Nephron (organoid): ENCODE results near the gene GNAS-AS1.

Experiments
- H3K27ac Mint-ChIP-seq, 3 experiments: 2 replicates each; pipeline ENCODE4 v1.8.0; 2020; ENCODE audit warnings: mixed read lengths in 3 of 3, mild to moderate bottlenecking in 2 of 3, moderate library complexity in 1 of 3
- H3K27me3 Mint-ChIP-seq: 2 replicates; pipeline ENCODE4 v1.8.0; 2021; ENCODE audit warnings: low read depth, mild to moderate bottlenecking, moderate library complexity, mixed read lengths
- H3K36me3 Mint-ChIP-seq: 2 replicates; pipeline ENCODE4 v1.8.0; 2020; ENCODE audit warnings: low read depth, mixed read lengths
- H3K4me1 Mint-ChIP-seq: 2 replicates; pipeline ENCODE4 v1.8.0; 2020; ENCODE audit warnings: mixed read lengths
- H3K4me3 Mint-ChIP-seq, 3 experiments: 2 replicates each; pipeline ENCODE4 v1.8.0; 2020; ENCODE audit warnings: mild to moderate bottlenecking in 3 of 3, mixed read lengths in 3 of 3, moderate library complexity in 2 of 3
- H3K9me3 Mint-ChIP-seq: 2 replicates; pipeline ENCODE4 v1.8.0; 2020; ENCODE audit warnings: mixed read lengths
- CTCF ChIP-seq, 3 experiments: fragments of 200-600 bp; sonication (generic); IDR thresholded peaks; one replicate each; pipeline ENCODE4 v1.5.0; 2021; ENCODE audit warnings: antibody characterized with exemption in 3 of 3; ENCODE audit not compliant: unreplicated experiment in 3 of 3

The GNAS-AS1 gene

GRCh38 chr20:58889334-58889760, 38.6 kb upstream of the GNAS-AS1 start:
- no peak for TF ChIP-seq CTCF (IDR thresholded peaks at IDR 0.05; ENCODE audit: unreplicated experiment in 3 of 3)
- Mint-ChIP-seq H3K4me1 (peaks cover 33% of the 10 kb centered on the region), H3K9me3 (no peaks in the 10 kb centered on the region), H3K36me3 (peaks cover 3% of the 10 kb centered on the region), H3K4me3 (peak overlapping the region; percentile 88 to 95 (median 92)), H3K27me3 (no peaks in the 10 kb centered on the region), H3K27ac (peak overlapping the region; percentile 84 to 97 (median 92))

- Mint-ChIP-seq H3K36me3 (peaks cover 3% of the 10 kb centered on the region), H3K4me3 (peak overlapping the region; percentile 83 to 90 (median 88)), H3K4me1 (peaks cover 28% of the 10 kb centered on the region), H3K27me3 (no peaks in the 10 kb centered on the region), H3K27ac (peak overlapping the region; percentile 83 to 97 (median 86)), H3K9me3 (no peaks in the 10 kb centered on the region)
- no peak for TF ChIP-seq CTCF (IDR thresholded peaks at IDR 0.05; ENCODE audit: unreplicated experiment in 3 of 3)
Observed at GRCh38 chr20:58888521-58889333, 38.0 kb upstream of the GNAS-AS1 start.

GRCh38 chr20:58888103-58888502, 37.4 kb upstream of the GNAS-AS1 start:
- TF ChIP-seq CTCF (IDR thresholded peaks at IDR 0.05; ENCODE audit: unreplicated experiment in 3 of 3), result no peak
- H3K27ac Mint-ChIP-seq, result peak overlapping the region; percentile 82 to 86 (median 83)
- peak overlapping the region; percentile 83 to 90 (median 88) for H3K4me3 Mint-ChIP-seq
- H3K9me3 Mint-ChIP-seq, result no peaks in the 10 kb centered on the region
- no peaks in the 10 kb centered on the region for H3K27me3 Mint-ChIP-seq
- H3K4me1 Mint-ChIP-seq, result peaks cover 29% of the 10 kb centered on the region
- H3K36me3 Mint-ChIP-seq, result peaks cover 3% of the 10 kb centered on the region

GRCh38 chr20:58886546-58886945, 35.8 kb upstream of the GNAS-AS1 start:
- Mint-ChIP-seq H3K27me3 (peaks cover 4% of the 10 kb centered on the region), H3K4me1 (peaks cover 33% of the 10 kb centered on the region), H3K36me3 (no peaks in the 10 kb centered on the region), H3K4me3 (peak overlapping the region in 2 of 3 experiments; percentile 49 to 90), H3K9me3 (no peaks in the 10 kb centered on the region), H3K27ac (peak overlapping the region in 1 of 3 experiments; percentile 82)
- no peak for TF ChIP-seq CTCF (IDR thresholded peaks at IDR 0.05; ENCODE audit: unreplicated experiment in 3 of 3)

GRCh38 chr20:58884966-58885365, 34.3 kb upstream of the GNAS-AS1 start:
- no peaks in the 10 kb centered on the region for H3K9me3 Mint-ChIP-seq
- no peak overlapping the region for H3K4me3 Mint-ChIP-seq
- no peaks in the 10 kb centered on the region for H3K36me3 Mint-ChIP-seq
- no peak for TF ChIP-seq CTCF (IDR thresholded peaks at IDR 0.05; ENCODE audit: unreplicated experiment in 3 of 3)
- no peak overlapping the region for H3K27ac Mint-ChIP-seq
- H3K4me1 Mint-ChIP-seq, result peaks cover 38% of the 10 kb centered on the region
- H3K27me3 Mint-ChIP-seq, result peaks cover 4% of the 10 kb centered on the region
